GM15510 (cell line): ENCODE data around the gene KAZN.

Experiments
- POLR2A ChIP-seq: IDR thresholded peaks from 3 replicates; pipeline ENCODE4 v1.6.1; 2011; ENCODE audit warnings: borderline replicate concordance; ENCODE audit not compliant: insufficient read length; ENCODE audit errors: extremely low read depth

Gene KAZN

DNA sequence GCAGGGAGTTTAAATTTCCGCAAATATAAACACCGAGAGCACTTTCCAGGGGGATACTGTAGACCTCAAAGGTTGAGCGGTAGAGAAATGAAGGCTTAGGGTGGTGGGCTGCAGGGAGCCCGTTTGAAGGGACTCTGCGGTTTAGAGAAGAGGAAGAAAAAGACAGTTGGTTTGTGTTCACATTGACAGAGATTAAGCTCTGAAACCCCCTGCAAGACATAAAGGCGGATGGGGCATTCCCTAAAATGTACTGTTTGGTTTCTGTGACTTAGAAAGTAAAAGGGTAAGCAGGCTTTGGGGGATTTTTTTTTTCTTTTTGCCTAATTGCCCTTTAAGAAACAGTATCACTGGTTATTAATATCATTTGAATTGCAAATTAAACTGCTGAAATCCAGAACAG, 1.3 kb downstream of the KAZN start:
- no peak for TF ChIP-seq POLR2A

DNA sequence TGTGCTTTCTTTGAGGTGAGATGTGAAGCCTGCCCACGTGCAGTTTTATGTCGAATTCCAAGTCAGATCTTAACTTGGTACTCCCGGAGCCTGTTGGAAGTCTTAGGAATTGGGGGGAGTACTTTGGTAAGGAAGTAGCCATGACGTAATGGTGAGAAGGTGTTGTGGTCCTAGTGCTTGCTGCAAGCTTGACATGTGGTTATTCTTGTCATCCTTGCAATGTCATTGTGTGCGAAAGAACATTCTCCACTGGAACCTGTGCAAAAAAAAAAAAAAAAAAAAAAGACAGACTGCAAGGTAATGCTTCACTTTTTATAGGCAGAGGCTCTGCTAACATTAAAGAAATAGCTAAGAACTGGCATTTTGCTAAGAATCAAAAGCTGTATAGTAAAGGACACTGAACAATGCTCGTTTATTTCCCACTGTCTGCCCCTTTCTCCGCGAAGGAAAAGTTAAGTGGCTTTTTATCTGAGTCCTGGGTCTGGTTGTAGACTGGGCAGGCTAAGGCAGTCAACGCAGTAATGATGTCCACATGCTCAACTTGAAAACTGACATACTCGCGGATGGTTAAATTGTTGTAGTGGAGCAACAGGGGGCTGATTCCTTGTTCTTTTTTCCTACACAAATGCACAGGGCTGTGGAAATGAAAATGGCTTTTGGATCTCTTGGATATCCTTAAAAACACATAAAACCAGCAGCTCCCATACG, 2.1 kb downstream of the KAZN start:
- no peak for TF ChIP-seq POLR2A

DNA sequence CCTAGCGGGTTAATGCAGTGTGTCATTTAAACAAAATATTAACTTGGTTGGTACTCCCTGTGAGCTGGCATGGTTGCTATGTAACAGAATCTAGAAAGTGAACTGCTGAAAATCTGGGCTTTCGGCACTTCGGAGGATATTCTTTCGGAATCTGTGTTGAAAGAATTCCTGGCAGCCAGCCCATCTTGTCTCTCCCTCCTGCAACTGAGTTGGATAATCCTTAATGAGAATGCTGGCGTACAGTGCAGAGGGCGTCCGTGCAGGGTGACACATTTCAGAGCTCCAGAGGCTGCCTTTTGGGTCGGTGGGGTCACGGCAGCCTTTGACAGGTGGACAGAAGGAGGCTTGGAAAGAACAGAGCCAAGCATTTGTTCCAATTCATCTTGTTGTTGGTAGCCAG, 3.7 kb downstream of the KAZN start:
- TF ChIP-seq POLR2A: no peak

DNA sequence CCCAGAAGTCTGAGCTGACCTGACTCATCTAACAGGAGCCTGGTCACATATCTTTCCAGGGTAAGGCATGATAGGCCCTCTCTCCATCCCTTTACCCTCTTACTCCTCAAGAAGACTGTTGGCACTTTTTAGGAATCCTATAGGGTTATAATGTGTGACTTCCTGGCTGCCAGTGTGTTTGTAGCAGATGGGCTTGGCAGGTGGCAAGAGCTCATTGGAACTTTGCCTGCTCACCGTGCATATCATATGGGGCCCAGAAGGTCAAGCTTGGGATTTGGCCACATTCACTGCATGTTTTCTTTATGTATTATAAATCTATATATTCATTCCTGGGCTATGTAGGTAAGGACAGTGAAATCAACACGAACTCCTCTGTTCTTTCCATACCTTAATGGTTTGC, 5.2 kb downstream of the KAZN start:
- TF ChIP-seq POLR2A: no peak

DNA sequence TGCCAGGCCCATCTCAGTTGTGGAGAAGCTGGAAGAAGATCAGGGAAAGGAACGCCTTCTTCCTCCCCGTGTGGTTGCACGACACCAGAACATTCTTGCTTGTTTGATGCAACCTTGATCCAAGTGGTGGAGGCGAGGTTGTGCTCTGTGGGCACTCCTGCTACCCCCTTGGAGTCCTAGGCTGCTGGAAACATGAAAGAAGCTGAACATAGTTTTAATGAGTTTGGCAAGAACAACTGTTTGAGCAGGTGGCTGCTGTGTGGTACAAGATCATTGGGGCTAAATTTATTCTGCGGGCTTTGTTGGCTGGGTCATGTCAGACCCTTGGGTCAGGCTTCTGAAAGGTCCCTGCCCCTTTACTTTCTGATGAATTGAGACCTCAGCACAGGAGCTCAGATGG, 5.9 kb downstream of the KAZN start:
- no peak for TF ChIP-seq POLR2A

DNA sequence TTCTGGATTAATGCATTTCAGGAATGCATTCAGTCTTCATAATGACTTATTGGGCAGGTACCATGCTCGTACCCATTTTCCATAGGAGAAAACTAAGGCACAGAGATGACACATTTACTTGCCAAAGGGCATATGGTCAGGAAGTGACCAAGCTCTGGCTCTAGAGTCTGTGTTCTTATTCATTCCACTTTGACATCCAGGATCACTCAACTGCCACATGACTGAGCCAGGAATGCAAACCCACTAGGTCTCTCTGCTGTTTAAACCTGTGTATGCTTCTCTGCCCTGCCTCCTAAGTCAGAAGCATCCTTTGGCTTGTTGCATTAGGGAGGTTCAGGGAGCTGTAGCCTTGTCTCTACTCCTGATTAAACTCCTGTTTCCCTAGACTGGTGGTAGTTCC, 7.5 kb downstream of the KAZN start:
- no peak for TF ChIP-seq POLR2A

DNA sequence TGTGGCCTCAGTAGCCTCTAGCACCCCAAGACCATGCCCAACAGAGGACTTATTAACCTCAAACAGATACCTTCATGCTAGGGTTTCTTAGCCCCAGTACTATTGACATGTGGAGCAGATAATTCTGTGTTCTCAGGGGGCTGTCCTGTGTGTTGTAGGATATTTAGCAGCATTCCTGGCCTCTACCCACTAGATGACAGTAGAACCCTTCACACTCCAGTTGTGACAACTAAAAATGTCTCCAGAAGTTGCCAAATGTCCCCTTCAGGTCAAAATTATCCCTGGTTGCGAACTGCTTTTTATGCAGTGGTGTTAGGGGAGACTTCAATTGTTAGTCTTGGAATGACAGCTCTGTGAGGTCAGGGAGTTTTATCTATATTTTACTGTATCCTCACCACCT, 8.1 kb downstream of the KAZN start:
- no peak for TF ChIP-seq POLR2A

DNA sequence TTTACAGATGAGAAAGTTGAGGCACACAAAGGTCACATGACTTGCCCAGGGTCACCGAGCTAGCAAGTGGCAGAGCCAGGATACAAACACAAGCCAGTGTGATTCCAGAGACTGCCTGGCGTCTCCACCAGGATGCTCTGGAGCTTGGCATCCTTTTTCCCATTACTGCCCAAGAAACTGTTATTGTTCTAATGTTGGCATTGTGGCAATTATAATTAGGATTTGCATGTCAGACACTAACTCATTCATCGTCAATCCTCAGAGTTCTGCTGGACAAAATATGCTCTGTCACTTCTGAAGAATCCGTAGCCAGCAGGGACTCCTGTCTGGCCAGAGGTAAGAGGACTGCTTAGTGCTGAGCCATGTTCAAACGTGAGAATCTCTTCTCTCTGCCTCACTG, 8.8 kb downstream of the KAZN start:
- no peak for TF ChIP-seq POLR2A

DNA sequence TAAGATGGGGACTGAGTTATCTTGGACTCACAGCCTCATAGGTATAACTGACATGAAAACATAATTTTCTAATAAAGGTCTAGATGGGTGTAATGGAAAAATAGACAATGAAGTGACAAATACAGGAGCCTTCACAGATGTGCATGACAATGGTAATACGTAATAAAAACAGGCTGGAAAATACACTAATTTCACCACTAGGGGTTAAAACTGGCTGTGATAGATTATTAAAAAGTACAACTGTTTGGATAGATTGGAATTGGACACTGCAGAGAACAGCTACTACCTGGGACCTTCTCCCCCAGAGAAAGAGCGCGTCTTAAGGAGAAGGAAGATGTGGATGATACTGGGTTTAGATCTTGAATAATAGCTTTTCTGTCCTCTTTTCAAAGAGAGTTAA, 9.8 kb downstream of the KAZN start:
- TF ChIP-seq POLR2A: no peak

DNA sequence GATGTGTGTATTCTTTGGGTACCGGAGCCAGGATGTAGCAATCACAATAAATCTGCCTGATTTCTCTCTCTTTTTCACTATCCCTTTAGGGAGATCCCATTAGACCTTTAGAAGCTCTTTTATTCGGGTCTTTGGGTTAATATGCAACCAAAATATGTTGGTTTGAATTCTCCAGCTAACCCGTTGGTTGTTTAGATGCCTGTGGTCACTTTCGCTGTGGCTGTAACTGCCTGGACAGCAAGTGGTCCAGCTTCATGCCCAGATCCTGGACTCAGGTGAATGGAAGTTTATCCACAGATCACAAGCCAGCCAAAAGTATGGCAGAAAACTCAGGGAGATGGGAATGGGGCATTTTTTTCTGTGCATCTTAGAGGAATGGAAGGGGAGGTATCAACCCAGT, 12.3 kb downstream of the KAZN start:
- TF ChIP-seq POLR2A: no peak

DNA sequence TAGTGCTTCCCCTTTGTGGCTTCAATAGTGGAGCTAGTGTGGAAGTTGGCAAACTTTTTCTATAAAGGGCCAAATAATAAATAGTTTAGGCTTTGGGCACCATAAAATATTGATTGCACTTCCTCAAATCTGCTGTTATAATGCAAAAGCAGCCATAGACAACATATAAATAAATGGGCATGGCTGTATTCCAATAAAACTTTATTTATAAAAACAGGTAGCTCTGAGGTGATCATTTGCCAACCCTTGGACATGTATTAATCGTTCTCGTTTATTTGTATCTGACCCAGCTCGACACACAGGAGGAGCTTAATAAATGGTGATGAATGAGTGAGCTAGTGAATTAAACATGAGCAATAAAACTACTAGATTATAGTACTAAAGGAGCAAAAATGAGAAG, 13.3 kb downstream of the KAZN start:
- no peak for TF ChIP-seq POLR2A

DNA sequence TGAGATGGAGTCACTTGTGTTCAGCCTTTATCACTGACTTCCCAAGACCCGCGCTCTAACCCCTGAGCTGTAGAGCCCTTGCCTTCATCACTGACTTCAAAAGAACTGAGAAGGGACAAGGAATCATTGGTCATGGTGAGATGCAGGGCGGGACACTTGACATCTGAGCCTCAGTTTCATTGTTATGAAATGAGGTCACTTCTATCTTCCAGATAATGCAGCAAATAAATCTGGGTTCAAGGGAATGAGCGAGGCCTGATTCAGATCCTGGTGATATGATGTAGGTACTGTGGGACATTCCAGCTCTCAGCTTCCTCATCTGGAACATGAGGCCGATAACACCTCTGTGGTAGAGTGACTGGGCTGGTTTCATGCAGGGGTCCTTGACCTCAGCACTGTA, 13.8 kb downstream of the KAZN start:
- no peak for TF ChIP-seq POLR2A

DNA sequence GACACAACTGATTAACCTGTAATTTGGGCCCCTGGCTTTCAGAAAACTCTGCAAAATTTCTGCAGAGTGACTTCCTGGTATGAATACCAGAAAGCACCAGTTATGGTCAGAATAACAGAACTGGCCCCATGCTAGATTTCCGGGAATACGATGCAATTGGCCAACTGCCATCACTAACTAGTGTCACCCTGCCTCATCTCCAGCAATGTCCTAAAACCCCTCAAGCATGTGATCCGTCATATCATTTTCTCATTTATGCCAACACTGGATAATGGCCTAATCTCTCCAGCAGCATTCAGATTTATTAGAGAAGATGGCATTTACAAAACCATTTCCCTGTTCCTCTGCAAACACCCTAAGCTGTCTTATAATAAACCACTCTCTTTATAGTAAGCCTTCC, 15.4 kb downstream of the KAZN start:
- TF ChIP-seq POLR2A: no peak

DNA sequence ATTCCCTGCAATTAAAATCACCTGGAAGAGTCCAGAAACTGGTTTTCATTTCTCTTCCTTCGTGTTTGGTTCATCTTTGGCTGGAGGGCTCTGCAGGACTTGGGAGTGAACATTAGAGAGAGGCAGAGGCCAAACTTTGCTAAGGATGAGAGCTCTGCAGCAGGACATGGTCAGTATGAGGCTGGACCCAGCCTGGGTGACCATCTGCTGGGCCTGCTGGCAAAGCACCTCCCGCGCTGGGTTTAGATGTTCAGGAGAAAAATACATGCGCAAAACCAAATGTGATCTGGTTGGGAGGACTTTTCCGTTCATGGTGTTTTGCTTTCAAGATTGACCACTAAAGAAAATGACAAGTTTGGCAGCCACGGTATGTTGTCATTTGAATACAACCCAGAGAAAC, 15.9 kb downstream of the KAZN start:
- TF ChIP-seq POLR2A: no peak

DNA sequence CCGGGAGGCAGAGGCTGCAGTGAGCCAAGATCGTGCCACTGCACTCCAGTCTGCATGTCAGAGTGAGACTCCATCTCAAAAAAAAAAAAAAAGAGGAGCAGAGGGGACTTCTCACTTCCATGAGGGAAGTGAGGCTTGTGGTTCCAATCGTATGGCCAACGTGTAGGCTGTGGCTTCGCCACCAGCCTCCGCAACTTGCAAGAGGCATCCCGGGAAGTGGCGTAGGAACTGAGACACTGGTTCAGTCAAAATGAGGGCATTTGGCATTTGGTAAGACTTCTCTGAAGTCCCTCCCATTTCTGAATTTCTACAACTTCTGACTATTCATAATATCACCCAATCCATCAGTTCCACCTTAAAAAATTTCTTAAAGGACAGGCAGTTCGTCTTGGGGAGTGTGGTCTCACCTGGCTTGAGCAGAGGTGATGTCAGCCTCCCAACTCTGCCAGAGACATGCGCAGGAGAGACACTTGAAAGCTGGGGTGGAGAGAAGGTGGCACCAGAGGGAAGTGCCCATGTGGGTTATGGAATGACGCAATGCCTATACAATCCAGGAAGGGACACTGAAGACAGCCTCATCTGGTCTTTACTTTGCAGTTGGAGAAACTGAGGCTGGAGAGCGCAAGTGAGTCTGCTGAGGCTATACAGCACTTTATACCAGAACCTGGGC, 17.2 kb downstream of the KAZN start:
- no peak for TF ChIP-seq POLR2A

DNA sequence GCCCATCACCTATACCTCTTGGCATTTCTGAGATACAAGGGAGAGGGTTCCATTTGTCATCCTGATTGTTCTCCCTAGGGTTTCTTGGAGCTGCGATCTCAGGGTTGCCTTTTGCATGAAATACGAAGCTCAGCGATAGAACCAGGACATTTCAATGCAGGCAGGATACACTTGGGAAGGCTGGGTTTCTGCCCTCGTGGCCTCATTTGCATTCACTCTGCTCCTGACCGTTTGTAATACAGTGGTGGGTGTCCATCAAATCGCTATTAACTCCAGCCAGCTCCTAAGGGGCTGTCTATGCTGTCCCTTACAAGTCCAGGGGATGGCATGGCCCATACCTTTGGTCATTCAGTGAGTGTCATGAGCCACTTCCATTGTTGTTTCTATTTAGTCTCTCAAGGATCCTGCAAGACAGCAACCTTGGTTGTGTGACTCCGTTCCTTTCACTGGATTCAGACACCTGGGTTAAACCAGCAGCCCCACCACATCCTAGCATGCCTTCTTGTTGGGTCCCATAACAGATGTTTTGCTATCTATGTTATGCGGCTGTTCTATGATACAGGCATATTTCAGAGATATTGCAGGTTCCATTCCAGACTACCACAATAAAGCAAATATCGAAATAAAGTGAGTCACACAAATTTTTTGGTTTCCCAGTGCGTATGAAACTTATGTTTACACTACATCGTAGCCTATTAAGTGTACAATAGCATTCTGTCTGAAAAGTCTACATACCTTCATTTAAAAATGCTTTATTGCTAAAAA, 18.3 kb downstream of the KAZN start:
- no peak for TF ChIP-seq POLR2A
